Ishikawa (cell line): ENCODE results near the gene RALGPS1.

Experiments used
- CEBPB ChIP-seq: IDR thresholded peaks from 2 replicates; pipeline ENCODE4 v1.6.1; 2012
- CREB1 ChIP-seq: IDR thresholded peaks from 2 replicates; pipeline ENCODE4 v1.6.1; 2012; ENCODE audit warnings: low read depth
- EGR1 ChIP-seq: IDR thresholded peaks from 2 replicates; pipeline ENCODE4 v1.6.1; 2012
- EP300 ChIP-seq: IDR thresholded peaks from 2 replicates; pipeline ENCODE4 v1.6.1; 2012; ENCODE audit warnings: borderline replicate concordance
- FOXM1 ChIP-seq: IDR thresholded peaks from 2 replicates; pipeline ENCODE4 v1.6.1; 2012; ENCODE audit warnings: low read depth, borderline replicate concordance
- NFIC ChIP-seq: IDR thresholded peaks from 2 replicates; pipeline ENCODE4 v1.6.1; 2012
- RAD21 ChIP-seq: IDR thresholded peaks from 2 replicates; pipeline ENCODE4 v1.6.1; 2012; ENCODE audit warnings: low read depth
- REST ChIP-seq: IDR thresholded peaks from 2 replicates; pipeline ENCODE4 v1.6.1; 2012; ENCODE audit warnings: low read depth, mild to moderate bottlenecking
- TAF1 ChIP-seq: IDR thresholded peaks from 2 replicates; pipeline ENCODE4 v1.6.1; 2012; ENCODE audit warnings: low read depth, mild to moderate bottlenecking
- TCF12 ChIP-seq: IDR thresholded peaks from 2 replicates; pipeline ENCODE4 v1.6.1; 2012; ENCODE audit warnings: low read depth
- TEAD4 ChIP-seq: IDR thresholded peaks from 2 replicates; pipeline ENCODE4 v1.6.1; 2012
- YY1 ChIP-seq: IDR thresholded peaks from 2 replicates; pipeline ENCODE4 v1.6.1; 2012; ENCODE audit warnings: low read depth
- ZBTB7A ChIP-seq: IDR thresholded peaks from 2 replicates; pipeline ENCODE4 v1.6.1; 2012; ENCODE audit warnings: low read depth
- TF ChIP-seq, protein P1 (sequence below): IDR thresholded peaks from 2 replicates; pipeline ENCODE4 v1.6.1; 2012
- TF ChIP-seq, protein P2 (sequence below): IDR thresholded peaks from 2 replicates; pipeline ENCODE4 v1.6.1; 2012

Gene RALGPS1

DNA sequence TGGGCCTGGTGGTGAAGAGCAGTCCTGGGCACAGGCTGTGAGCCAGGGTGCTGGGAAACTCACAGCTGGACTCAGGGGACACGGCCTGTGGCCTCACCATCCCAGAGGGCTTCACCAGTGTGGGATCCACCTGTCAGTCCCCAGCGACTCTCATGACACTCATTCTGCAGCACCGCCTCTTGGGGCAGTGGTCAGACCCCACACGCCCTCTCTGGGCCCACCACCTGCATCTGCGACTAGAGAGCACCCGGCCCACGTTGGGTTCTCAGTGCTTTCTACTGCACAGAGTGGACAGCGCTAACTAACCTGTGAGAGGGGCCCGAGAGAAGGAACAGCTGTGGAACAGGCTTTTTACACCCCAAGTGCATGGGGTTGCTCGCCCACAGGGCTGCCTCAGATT, 304.2 kb downstream of the RALGPS1 start:
- no peak for TF ChIP-seq RAD21
- no peak for TF ChIP-seq REST
- TF ChIP-seq TAF1: no peak
- TF ChIP-seq FOXM1: no peak
- TF ChIP-seq TCF12: no peak
- no peak for TF ChIP-seq ZBTB7A
- TF ChIP-seq YY1: no peak
- TF ChIP-seq CREB1: no peak
- TF ChIP-seq EP300: no peak
- TF ChIP-seq EGR1: no peak
- TF ChIP-seq TEAD4: no peak
- TF ChIP-seq, protein P1, sequence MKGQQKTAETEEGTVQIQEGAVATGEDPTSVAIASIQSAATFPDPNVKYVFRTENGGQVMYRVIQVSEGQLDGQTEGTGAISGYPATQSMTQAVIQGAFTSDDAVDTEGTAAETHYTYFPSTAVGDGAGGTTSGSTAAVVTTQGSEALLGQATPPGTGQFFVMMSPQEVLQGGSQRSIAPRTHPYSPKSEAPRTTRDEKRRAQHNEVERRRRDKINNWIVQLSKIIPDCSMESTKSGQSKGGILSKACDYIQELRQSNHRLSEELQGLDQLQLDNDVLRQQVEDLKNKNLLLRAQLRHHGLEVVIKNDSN: no peak
- TF ChIP-seq NFIC: no peak
- TF ChIP-seq CEBPB: no peak
- TF ChIP-seq, protein P2, sequence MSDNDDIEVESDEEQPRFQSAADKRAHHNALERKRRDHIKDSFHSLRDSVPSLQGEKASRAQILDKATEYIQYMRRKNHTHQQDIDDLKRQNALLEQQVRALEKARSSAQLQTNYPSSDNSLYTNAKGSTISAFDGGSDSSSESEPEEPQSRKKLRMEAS: no peak

DNA sequence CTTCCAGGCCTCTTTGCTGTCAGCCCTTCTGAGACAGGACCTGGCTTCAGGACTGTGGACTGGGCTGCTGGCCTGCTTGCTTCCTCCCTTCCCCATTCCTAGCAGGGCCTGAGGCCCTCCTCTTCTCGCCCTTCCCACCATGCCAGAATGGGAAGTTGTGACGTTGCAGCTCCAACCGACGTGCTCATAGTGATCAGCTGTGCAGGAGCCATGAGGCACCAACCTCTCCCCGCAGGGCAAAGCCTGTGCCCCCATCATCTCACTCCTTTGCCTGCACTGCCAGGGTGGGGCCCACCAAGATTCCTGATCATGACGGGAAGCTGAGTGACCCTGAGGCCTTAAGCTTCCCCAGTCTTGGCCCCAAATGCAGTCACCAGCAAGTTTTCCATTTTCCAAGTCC, 304.9 kb downstream of the RALGPS1 start:
- TF ChIP-seq CREB1: no peak
- TF ChIP-seq CEBPB: no peak
- TF ChIP-seq, protein P2: no peak
- TF ChIP-seq TEAD4: no peak
- TF ChIP-seq ZBTB7A: no peak
- TF ChIP-seq, protein P1: no peak
- TF ChIP-seq TAF1: no peak
- TF ChIP-seq RAD21: no peak
- no peak for TF ChIP-seq REST
- no peak for TF ChIP-seq TCF12
- TF ChIP-seq YY1: no peak
- no peak for TF ChIP-seq NFIC

- no peak for TF ChIP-seq ZBTB7A
- TF ChIP-seq, protein P1: no peak
- TF ChIP-seq TEAD4: no peak
- no peak for TF ChIP-seq TAF1
- no peak for TF ChIP-seq RAD21
- TF ChIP-seq EP300: no peak
- no peak for TF ChIP-seq FOXM1
- TF ChIP-seq, protein P2: no peak
- TF ChIP-seq TCF12: no peak
- TF ChIP-seq CREB1: no peak
- TF ChIP-seq REST: no peak
- TF ChIP-seq EGR1: no peak
- TF ChIP-seq YY1: no peak
Measured at GRCh38 chr9:127221695-127222094, 307.1 kb downstream of the RALGPS1 start.

DNA sequence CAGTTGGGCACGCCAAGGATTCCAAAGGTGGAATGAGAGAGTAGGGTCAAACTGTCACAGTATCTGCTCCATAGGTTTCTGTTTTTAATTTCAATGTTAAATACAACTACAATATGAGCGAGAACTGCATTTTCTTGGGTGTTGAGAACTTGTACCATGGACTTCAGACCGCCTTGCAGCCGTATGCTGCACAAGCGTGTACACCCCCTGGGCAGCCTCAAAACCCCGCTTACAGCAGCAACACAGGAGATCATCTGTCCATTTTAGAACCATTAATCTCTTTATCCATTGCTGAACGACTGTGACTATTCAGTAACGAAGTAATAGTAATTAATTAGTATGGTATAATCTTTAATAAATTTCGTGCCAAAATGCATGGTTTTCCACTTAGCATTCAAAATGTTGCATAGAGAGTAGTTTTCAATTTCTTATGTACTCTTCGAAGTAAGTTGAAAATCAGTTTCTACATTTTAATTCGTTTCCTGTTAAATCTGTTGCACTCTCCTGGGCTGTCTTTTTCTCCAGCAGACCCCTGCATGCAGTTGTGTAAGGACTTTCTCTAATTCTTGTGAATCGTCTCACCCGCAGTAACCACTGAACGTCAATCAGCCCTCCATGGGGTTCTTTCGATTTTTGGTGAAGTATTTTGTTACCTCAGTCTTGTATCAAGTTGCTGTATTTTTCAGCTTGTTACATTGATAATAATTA, 308.0 kb downstream of the RALGPS1 start:
- TF ChIP-seq, protein P1: no peak
- TF ChIP-seq REST (no peak), EGR1 (no peak), ZBTB7A (no peak), CREB1 (no peak), TAF1 (no peak), TEAD4 (no peak), EP300 (no peak)
- TF ChIP-seq, protein P2: no peak
